GM12878 (cell line): ENCODE measurements around the gene PTPRM. TPM values are rescaled to one million over a fixed set of nuclear protein-coding genes. Genes with fewer than 3 reads are reported as not detected.

Experiments
- ATAC-seq: fragments of 200-7000 bp; cut with Tn5 transposase; 3 replicates; pipeline ENCODE4 v1.9.1; 2020; ENCODE audit warnings: mild to moderate bottlenecking, moderate library complexity
- BruUV-seq: library from RNA; stranded (reverse); fragments of 400-500 nt; replicated peaks from 2 replicates; lab custom pipeline; 2021; lab: Mats Ljungman, UMichigan
- CTCF ChIA-PET: fragments of 300-600 bp; sonication (Branson Sonifier 250); formaldehyde crosslinking; extraction: SDS; loops from one replicate; lab custom pipeline; 2021; ENCODE audit warnings: inconsistent platforms; lab: Yijun Ruan, JAX
- POLR2A ChIA-PET: fragments of 350-600 bp; formaldehyde crosslinking; extraction: SDS; loops from one replicate; lab custom pipeline; 2021; ENCODE audit warnings: inconsistent platforms; lab: Charles Lee
- RAD21 ChIA-PET: fragments of 300-600 bp; sonication (Branson Sonifier 250); formaldehyde crosslinking; loops from one replicate; lab custom pipeline; 2023; ENCODE audit warnings: antibody characterized with exemption; ENCODE audit not compliant: unreplicated experiment; lab: Charles Lee
- SMC1A ChIA-PET: fragments of 300-600 bp; sonication (Branson Sonifier 250); formaldehyde crosslinking; loops from one replicate; lab custom pipeline; 2023; ENCODE audit not compliant: unreplicated experiment, uncharacterized antibody; lab: Charles Lee
- DNase-seq: peaks from one replicate; pipeline ENCODE4 v3.0.0-alpha.2; 2011; ENCODE audit warnings: low read depth, low spot score
- FAIRE-seq: peaks from 3 replicates; lab custom pipeline; 2011; peaks lifted over from hg19 to GRCh38; lab: Jason Lieb, UNC
- H2AFZ ChIP-seq: 2 replicates; pipeline ENCODE4 v1.6.0; 2011; ENCODE audit warnings: low read depth, low read length, control low read depth; ENCODE audit not compliant: control insufficient read depth
- H3K27ac ChIP-seq: 2 replicates; pipeline ENCODE4 v1.5.1; 2011; ENCODE audit warnings: control low read depth; ENCODE audit not compliant: control insufficient read depth, insufficient read depth
- H3K27me3 ChIP-seq, 2 experiments: replicated peaks in 1 of 2; 2 replicates each; pipeline versions ENCODE4 v1.6.0 to v1.6.1; 2011; ENCODE audit warnings: low read length in 1 of 2; ENCODE audit not compliant: control insufficient read depth in 2 of 2, insufficient read depth in 2 of 2
- H3K36me3 ChIP-seq, 2 experiments: 2 replicates each; pipeline ENCODE4 v1.5.1; 2011; ENCODE audit warnings: low read length in 1 of 2; ENCODE audit not compliant: control insufficient read depth in 2 of 2, insufficient read depth in 2 of 2
- H3K4me1 ChIP-seq: 2 replicates; pipeline ENCODE4 v1.6.1; 2011; ENCODE audit warnings: mild to moderate bottlenecking, low read length, moderate library complexity, mixed read lengths; ENCODE audit not compliant: control insufficient read depth, insufficient read depth
- H3K4me2 ChIP-seq: 2 replicates; pipeline ENCODE4 v1.6.0; 2011; ENCODE audit warnings: control low read depth; ENCODE audit not compliant: control insufficient read depth, insufficient read depth
- H3K4me3 ChIP-seq: fragments of 200-600 bp; sonication (generic); 2 replicates; pipeline ENCODE4 v1.5.1; 2016
- H3K79me2 ChIP-seq: 2 replicates; pipeline ENCODE4 v1.6.0; 2011; ENCODE audit warnings: low read length; ENCODE audit not compliant: control insufficient read depth, insufficient read depth
- H3K9ac ChIP-seq: 2 replicates; pipeline ENCODE4 v1.8.0; 2011; ENCODE audit warnings: low read length, control low read depth, mixed read lengths; ENCODE audit not compliant: control insufficient read depth, insufficient read depth
- H3K9me3 ChIP-seq: replicated peaks from 3 replicates; pipeline ENCODE4 v1.5.1; 2011; ENCODE audit warnings: mild to moderate bottlenecking, low read length; ENCODE audit not compliant: control insufficient read depth, insufficient read depth
- H4K20me1 ChIP-seq: 2 replicates; pipeline ENCODE4 v1.6.0; 2011; ENCODE audit not compliant: control insufficient read depth, insufficient read depth
- ATF2 ChIP-seq: IDR thresholded peaks from 2 replicates; pipeline ENCODE4 v1.6.1; 2012; ENCODE audit warnings: low read length, inconsistent platforms
- BHLHE40 ChIP-seq, 2 experiments: fragments of 450-650 bp in 1 of 2; IDR thresholded peaks; 2 replicates each; pipeline ENCODE4 v1.6.1; 2011 to 2017; ENCODE audit warnings: low read depth in 2 of 2, borderline replicate concordance in 1 of 2, improper control_type of control experiment in 1 of 2, low read length in 1 of 2, mild to moderate bottlenecking in 1 of 2
- CBX5 ChIP-seq: sonication (generic); IDR thresholded peaks from 2 replicates; pipeline ENCODE4 v1.6.1; 2016; ENCODE audit warnings: low read depth, moderate library complexity, mild to moderate bottlenecking, inconsistent platforms
- E2F8 ChIP-seq: fragments of 450-650 bp; IDR thresholded peaks from 2 replicates; pipeline ENCODE4 v1.6.1; 2018; ENCODE audit warnings: mild to moderate bottlenecking, low read depth, moderate library complexity; ENCODE audit not compliant: partially characterized antibody
- EED ChIP-seq: sonication (generic); IDR thresholded peaks from 2 replicates; pipeline ENCODE4 v1.6.1; 2016; ENCODE audit warnings: antibody characterized with exemption, low read depth
- EP300 ChIP-seq, 2 experiments: fragments of 150-350 bp in 1 of 2; IDR thresholded peaks; 2 replicates each; pipeline ENCODE4 v1.6.1; 2011 to 2012; ENCODE audit warnings: low read depth in 2 of 2, low read length in 2 of 2, borderline replicate concordance in 1 of 2, improper control_type of control experiment in 1 of 2, inconsistent platforms in 1 of 2; ENCODE audit not compliant: control insufficient read depth in 1 of 2
- IRF4 ChIP-seq: IDR thresholded peaks from 2 replicates; pipeline ENCODE4 v1.6.1; 2011; ENCODE audit warnings: low read depth, low read length
- MEF2A ChIP-seq: IDR thresholded peaks from 2 replicates; pipeline ENCODE4 v1.6.1; 2011; ENCODE audit warnings: low read depth, mild to moderate bottlenecking, low read length, moderate library complexity; ENCODE audit not compliant: insufficient read depth
- PBX3 ChIP-seq: IDR thresholded peaks from 2 replicates; pipeline ENCODE4 v1.6.1; 2011; ENCODE audit warnings: mild to moderate bottlenecking, low read depth, low read length, moderate library complexity; ENCODE audit not compliant: insufficient replicate concordance
- POLR2AphosphoS2 ChIP-seq: IDR thresholded peaks from 2 replicates; pipeline ENCODE4 v1.6.1; 2011; ENCODE audit warnings: low read depth, mild to moderate bottlenecking, low read length, improper control_type of control experiment, moderate library complexity
- RELA ChIP-seq: fragments of 450-650 bp; IDR thresholded peaks from 2 replicates; pipeline ENCODE4 v1.8.0; 2014; ENCODE audit warnings: borderline replicate concordance; ENCODE audit not compliant: partially characterized antibody
- SMAD1 ChIP-seq: fragments of 450-650 bp; IDR thresholded peaks from 2 replicates; pipeline ENCODE4 v1.6.1; 2018; ENCODE audit warnings: mild to moderate bottlenecking, low read depth; ENCODE audit not compliant: partially characterized antibody
- SP1 ChIP-seq: IDR thresholded peaks from one replicate; pipeline ENCODE4 v1.6.1; 2011; ENCODE audit warnings: low read depth, low read length
- STAT3 ChIP-seq: IDR thresholded peaks from 2 replicates; pipeline ENCODE4 v1.6.1; 2011; ENCODE audit warnings: low read depth, low read length, improper control_type of control experiment
- TAF1 ChIP-seq: IDR thresholded peaks from 2 replicates; pipeline ENCODE4 v1.6.1; 2011; ENCODE audit warnings: mild to moderate bottlenecking, low read depth, low read length, borderline replicate concordance
- TBL1XR1 ChIP-seq: IDR thresholded peaks from 2 replicates; pipeline ENCODE4 v1.6.1; 2012; ENCODE audit warnings: low read depth, low read length, improper control_type of control experiment
- TCF12 ChIP-seq: IDR thresholded peaks from 2 replicates; pipeline ENCODE4 v1.6.1; 2011; ENCODE audit warnings: low read depth, mild to moderate bottlenecking, low read length
- ZNF384 ChIP-seq: IDR thresholded peaks from 2 replicates; pipeline ENCODE4 v1.6.1; 2012; ENCODE audit warnings: low read depth, mild to moderate bottlenecking, low read length, improper control_type of control experiment, borderline replicate concordance
- ZSCAN29 ChIP-seq: fragments of 450-650 bp; IDR thresholded peaks from 2 replicates; pipeline ENCODE4 v1.6.1; 2017; ENCODE audit warnings: mild to moderate bottlenecking, moderate library complexity
- in situ Hi-C: fragments of 300-500 bp; cut with MboI; formaldehyde crosslinking; loops from 9 replicates; pipeline ENCODE4 v1.14.3; 2018; ENCODE audit warnings: mixed read lengths
- intact Hi-C: fragments of 100-400 bp; cut with micrococcal nuclease; formaldehyde crosslinking; loops from one replicate; pipeline ENCODE4 v1.14.2; 2022; ENCODE audit not compliant: unreplicated experiment
- polyA plus RNA-seq, 11 experiments: library from polyadenylated mRNA; depleted of rRNA in 4 of 11; unstranded in 6 of 11; stranded (reverse) in 5 of 11; fragments of >200 nt; fragmentation: Nextera tagmentation in 4 of 11; fragmentation: Illumina TruSeq in 1 of 11; extraction: Ambion mirVana in 4 of 11; extraction: Trizol in 1 of 11; gene quantifications; 1 replicate in 1 of 11; 2 replicates in 10 of 11; pipeline versions ENCODE4 v1.2.1 to v1.2.3, GENCODE V29; 2011 to 2016; ENCODE audit warnings: inconsistent platforms in 2 of 11, missing spikeins in 2 of 11, low read depth in 1 of 11
- total RNA-seq, 4 experiments: library from RNA; depleted of rRNA in 3 of 4; stranded (reverse); fragments of >200 nt in 3 of 4; fragmentation: Illumina TruSeq in 1 of 4; extraction: Trizol in 1 of 4; gene quantifications; 2 replicates each; pipeline versions ENCODE4 v1.2.1 to v1.2.3, GENCODE V29; 2013 to 2021

PTPRM gene
- total and polyA plus RNA-seq, 10 of the 15 experiments (the other 5 are each of a cell fraction or from before 2014, with no cell fraction given): 0.07 to 22.6 (median 0.60) TPM

GRCh38 chr18:7562491-7562890 lies 4.6 kb upstream of the PTPRM start (continued):
- TF ChIP-seq E2F8: no peak
- TF ChIP-seq RELA: no peak
- TF ChIP-seq ZNF384: no peak
- no peak for TF ChIP-seq EP300 (IDR thresholded peaks at IDR 0.05; ENCODE audit: borderline replicate concordance in 1 of 2, control insufficient read depth in 1 of 2, low read depth in 2 of 2, low read length in 2 of 2)
- TF ChIP-seq, all 136 proteins: peak for 0

- ChIA-PET RAD21 (no interaction called here), POLR2A (no interaction called here), CTCF (no interaction called here), SMC1A (interaction anchor here (0.6 kb wide), 1 partner anchor 20 kb away, joined by 3 read pairs; no protein-coding TSS in a partner anchor)
- no peaks in the 10 kb centered on the region for H3K36me3 ChIP-seq
- no TSS peak for BruUV-seq
- no peak for DNase-seq
- no peaks in the 10 kb centered on the region; the same call in 2 of the 3 replicates for H3K9me3 ChIP-seq
- H3K27me3 ChIP-seq: peaks cover 0 to 12% of the 10 kb centered on the region in 2 experiments; a peak in 3 of 4 replicates
- no peaks in the 10 kb centered on the region for H4K20me1 ChIP-seq
- no peak for ATAC-seq
- in situ Hi-C loops (no loop called here), intact Hi-C loops (loop anchor here (2.0 kb wide), 1 partner anchor 345 kb away; no protein-coding TSS in a partner anchor)
- no peak overlapping the region for H2AFZ ChIP-seq
- H3K4me1 ChIP-seq: no peaks in the 10 kb centered on the region
- no peak overlapping the region for H3K4me2 ChIP-seq
- no peak overlapping the region for H3K4me3 ChIP-seq
- H3K79me2 ChIP-seq: no peaks in the 10 kb centered on the region
- no peak overlapping the region for H3K9ac ChIP-seq
- no peak for FAIRE-seq
- no peak overlapping the region for H3K27ac ChIP-seq
- TF ChIP-seq TBL1XR1 (no peak), IRF4 (no peak), TAF1 (no peak), SMAD1 (no peak), PBX3 (no peak), SP1 (no peak), TCF12 (no peak), EED (no peak), CBX5 (no peak), STAT3 (no peak), MEF2A (no peak), ATF2 (no peak), BHLHE40 (IDR thresholded peaks at IDR 0.05; ENCODE audit: borderline replicate concordance in 1 of 2, low read depth in 2 of 2, low read length in 1 of 2) (no peak), ZSCAN29 (no peak), POLR2AphosphoS2 (no peak)
These were observed 1.4 kb upstream of the PTPRM start for GRCh38 chr18:7565677-7566076.
